GM12874 (cell line): Measurements from ENCODE around the gene SERPINB10.

ENCODE experiments used
- CTCF ChIP-seq: IDR thresholded peaks from 2 replicates; pipeline ENCODE4 v1.5.1; 2011; ENCODE audit warnings: low read depth, mild to moderate bottlenecking, control low read depth, low read length, moderate library complexity; ENCODE audit not compliant: insufficient read depth

SERPINB10 gene, protein sequence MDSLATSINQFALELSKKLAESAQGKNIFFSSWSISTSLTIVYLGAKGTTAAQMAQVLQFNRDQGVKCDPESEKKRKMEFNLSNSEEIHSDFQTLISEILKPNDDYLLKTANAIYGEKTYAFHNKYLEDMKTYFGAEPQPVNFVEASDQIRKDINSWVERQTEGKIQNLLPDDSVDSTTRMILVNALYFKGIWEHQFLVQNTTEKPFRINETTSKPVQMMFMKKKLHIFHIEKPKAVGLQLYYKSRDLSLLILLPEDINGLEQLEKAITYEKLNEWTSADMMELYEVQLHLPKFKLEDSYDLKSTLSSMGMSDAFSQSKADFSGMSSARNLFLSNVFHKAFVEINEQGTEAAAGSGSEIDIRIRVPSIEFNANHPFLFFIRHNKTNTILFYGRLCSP

GRCh38 chr18:63907664-63908063, at the start of gene SERPINB10:
SERPINB10 (plus strand) TSS chr18:63907958; CDS start chr18:63915511, 7,553 bp downstream.
- TF ChIP-seq CTCF: no peak

- TF ChIP-seq CTCF: no peak
Observed at GRCh38 chr18:63858456-63858855, 49.3 kb upstream of the SERPINB10 start.

- TF ChIP-seq CTCF: no peak
Observed at GRCh38 chr18:63859781-63860475, 47.8 kb upstream of the SERPINB10 start.

DNA sequence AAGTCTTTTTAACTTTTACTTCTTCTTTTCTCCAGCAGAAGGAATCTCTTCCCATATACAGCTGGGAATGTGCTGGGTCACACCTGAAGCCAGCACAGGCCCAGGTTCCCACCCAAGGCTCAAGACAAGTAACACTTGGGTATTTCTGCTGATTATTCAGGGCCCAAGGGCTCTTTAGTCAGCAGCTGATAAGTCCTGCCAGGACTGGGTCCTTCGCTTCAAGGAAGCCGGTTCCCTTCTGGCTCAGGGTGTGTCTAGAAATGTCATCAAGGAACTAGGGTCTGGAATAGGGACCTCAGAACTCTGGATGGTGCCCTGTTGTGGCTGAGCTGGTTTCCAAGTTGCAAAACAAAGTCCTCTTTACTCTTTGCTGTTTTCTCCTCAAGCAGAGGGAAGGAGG, 47.2 kb upstream of the SERPINB10 start:
- TF ChIP-seq CTCF: no peak

GRCh38 chr18:63867368-63868125, 40.2 kb upstream of the SERPINB10 start:
- no peak for TF ChIP-seq CTCF

- TF ChIP-seq CTCF: no peak
Observed at GRCh38 chr18:63868546-63868945, 39.2 kb upstream of the SERPINB10 start.

DNA sequence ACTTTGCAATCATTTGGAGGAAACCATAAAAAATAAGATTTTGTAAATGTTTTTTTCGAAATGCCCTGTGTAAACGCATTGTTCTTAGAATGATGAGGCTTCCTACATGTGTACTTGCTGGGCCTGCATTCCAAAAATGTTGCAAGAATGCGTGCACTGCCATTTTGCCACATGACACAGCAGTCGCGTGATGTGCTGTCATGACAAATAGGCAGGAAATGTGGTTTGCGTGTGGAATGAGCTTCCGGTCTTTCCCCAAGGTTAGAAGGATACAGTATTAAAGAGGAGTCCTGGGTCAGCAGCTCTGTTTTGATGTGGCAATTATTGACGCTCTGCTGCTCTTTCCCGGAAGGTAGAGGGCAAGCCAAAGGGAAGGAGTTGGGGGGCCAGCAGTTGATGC, 38.4 kb upstream of the SERPINB10 start:
- no peak for TF ChIP-seq CTCF
